GM12875 (cell line): ENCODE results near the gene NR5A2.

ENCODE experiments used
- H3K4me3 ChIP-seq: one replicate; pipeline ENCODE4 v1.5.1; 2011; ENCODE audit warnings: low read depth, low read length, control low read depth
- CTCF ChIP-seq: IDR thresholded peaks from 2 replicates; pipeline ENCODE4 v1.5.1; 2011; ENCODE audit warnings: low read depth, mild to moderate bottlenecking, control low read depth, inconsistent platforms, low read length, moderate library complexity, borderline replicate concordance; ENCODE audit not compliant: insufficient read depth

The NR5A2 gene

DNA sequence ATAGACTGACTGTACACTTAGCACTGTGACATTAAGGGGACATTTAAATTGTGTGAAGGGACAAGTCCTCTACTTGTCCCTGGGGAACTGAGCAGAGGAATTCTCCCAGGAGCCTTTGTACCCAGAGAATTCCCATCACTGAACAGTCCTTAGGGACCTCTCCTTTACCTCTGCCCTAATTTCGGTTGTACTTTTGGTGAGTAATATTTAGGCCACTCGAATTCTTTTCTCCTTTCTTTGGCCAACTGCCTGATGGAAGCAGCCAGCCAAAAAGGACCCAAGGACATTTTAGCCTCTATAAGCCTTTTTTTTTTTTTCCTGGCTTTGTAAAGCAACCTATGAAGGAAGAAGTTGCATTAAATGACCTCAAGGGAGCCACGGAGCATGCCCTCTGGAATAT lies 71.5 kb downstream of the NR5A2 start:
- no peak for TF ChIP-seq CTCF
- H3K4me3 ChIP-seq = no peak overlapping the region

- TF ChIP-seq CTCF = no peak
- no peak overlapping the region for H3K4me3 ChIP-seq
Observed at GRCh38 chr1:200103966-200104583, 76.6 kb downstream of the NR5A2 start.

DNA sequence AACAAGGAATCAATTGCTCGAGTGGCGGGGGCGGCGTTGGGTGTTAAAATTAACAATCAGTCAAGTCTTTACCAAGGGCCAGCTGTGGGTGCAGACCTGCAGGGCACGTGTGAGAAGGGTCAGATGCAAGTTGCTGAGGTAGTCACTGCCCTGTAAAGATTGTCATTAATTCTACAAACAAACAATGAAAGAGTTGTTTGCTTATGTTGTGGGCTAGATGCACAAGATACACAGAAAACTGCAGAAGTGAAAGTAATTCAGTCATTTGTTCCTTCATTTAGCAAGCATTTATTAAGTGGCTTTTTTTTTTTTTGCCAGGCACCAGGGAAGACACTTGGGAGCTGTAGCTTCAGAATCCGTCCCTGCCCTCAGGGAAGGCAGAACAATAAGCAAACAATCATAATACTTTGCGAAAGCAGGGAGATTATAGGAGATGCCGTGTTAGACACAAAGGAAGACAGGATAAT lies 79.5 kb downstream of the NR5A2 start:
- no peak overlapping the region for H3K4me3 ChIP-seq
- no peak for TF ChIP-seq CTCF

- no peak for TF ChIP-seq CTCF
- H3K4me3 ChIP-seq = no peak overlapping the region
Observed at GRCh38 chr1:200108659-200109058, 81.1 kb downstream of the NR5A2 start.

GRCh38 chr1:200112290-200112689 lies 84.8 kb downstream of the NR5A2 start:
- H3K4me3 ChIP-seq = no peak overlapping the region
- no peak for TF ChIP-seq CTCF

- no peak overlapping the region for H3K4me3 ChIP-seq
Observed at GRCh38 chr1:200115532-200115931, 88.0 kb downstream of the NR5A2 start.

More at GRCh38 chr1:200115532-200115931, 88.0 kb downstream of the NR5A2 start:
- TF ChIP-seq CTCF = no peak
